GM23338 (cell line): Measurements from ENCODE around the gene OLR1. TPM values are rescaled to one million over a fixed set of nuclear protein-coding genes. Genes with fewer than 3 reads are reported as not detected.

Experiments used
- ATAC-seq: fragments of 200-7000 bp; cut with Tn5 transposase; 3 replicates; pipeline ENCODE4 v1.9.1; 2020
- DNase-seq: peaks from one replicate; pipeline ENCODE4 v3.0.0-alpha.2; 2015; ENCODE audit warnings: low spot score
- H2AFZ ChIP-seq: fragments of 200-600 bp; sonication (generic); 2 replicates; pipeline ENCODE4 v1.8.0; 2016; ENCODE audit warnings: antibody characterized with exemption, mild to moderate bottlenecking, moderate library complexity
- H3F3A ChIP-seq: fragments of 200-600 bp; sonication (generic); replicated peaks from 2 replicates; pipeline ENCODE4 v1.8.0; 2017; ENCODE audit warnings: antibody characterized with exemption, mixed run types, low read depth
- H3K27ac ChIP-seq: fragments of 200-600 bp; sonication (generic); 2 replicates; pipeline ENCODE4 v1.6.1; 2016; ENCODE audit warnings: low read depth
- H3K27me3 ChIP-seq: fragments of 200-600 bp; sonication (generic); 2 replicates; pipeline ENCODE4 v1.8.0; 2016; ENCODE audit warnings: mild to moderate bottlenecking, mixed run types, moderate library complexity; ENCODE audit not compliant: insufficient read depth
- H3K36me3 ChIP-seq: fragments of 200-600 bp; sonication (generic); 2 replicates; pipeline ENCODE4 v1.8.0; 2016; ENCODE audit warnings: mild to moderate bottlenecking; ENCODE audit not compliant: insufficient read depth
- H3K4me1 ChIP-seq: fragments of 200-600 bp; sonication (generic); 2 replicates; pipeline ENCODE4 v1.8.0; 2016; ENCODE audit warnings: mild to moderate bottlenecking, moderate library complexity; ENCODE audit not compliant: insufficient read depth
- H3K4me2 ChIP-seq: fragments of 200-600 bp; sonication (generic); 2 replicates; pipeline ENCODE4 v1.7.1; 2017; ENCODE audit warnings: mixed run types
- H3K4me3 ChIP-seq: fragments of 200-600 bp; sonication (generic); 2 replicates; pipeline ENCODE4 v1.6.1; 2016; ENCODE audit warnings: mixed run types
- H3K79me2 ChIP-seq: fragments of 200-600 bp; sonication (generic); replicated peaks from 2 replicates; pipeline ENCODE4 v1.8.0; 2017; ENCODE audit warnings: mild to moderate bottlenecking; ENCODE audit not compliant: insufficient read depth
- H3K9me2 ChIP-seq: fragments of 200-600 bp; sonication (generic); 2 replicates; pipeline ENCODE4 v1.8.0; 2017; ENCODE audit not compliant: insufficient read depth
- H4K20me1 ChIP-seq: fragments of 200-600 bp; sonication (generic); replicated peaks from 2 replicates; pipeline ENCODE4 v1.8.0; 2017; ENCODE audit warnings: mild to moderate bottlenecking; ENCODE audit not compliant: insufficient read depth
- H3K27ac Mint-ChIP-seq: 2 replicates; pipeline ENCODE4 v1.8.0; 2020; ENCODE audit warnings: inconsistent platforms, mild to moderate bottlenecking, moderate library complexity, mixed read lengths
- H3K27me3 Mint-ChIP-seq: 3 replicates; pipeline ENCODE4 v1.8.0; 2022; ENCODE audit warnings: low read depth, mild to moderate bottlenecking, moderate library complexity, mixed read lengths, inconsistent platforms; ENCODE audit not compliant: insufficient read depth, poor library complexity
- H3K36me3 Mint-ChIP-seq: 3 replicates; pipeline ENCODE4 v1.8.0; 2021; ENCODE audit warnings: low read depth, mild to moderate bottlenecking, inconsistent platforms, moderate library complexity, mixed read lengths
- H3K4me1 Mint-ChIP-seq: 3 replicates; pipeline ENCODE4 v1.8.0; 2020; ENCODE audit warnings: mild to moderate bottlenecking, inconsistent platforms, mixed read lengths
- H3K4me3 Mint-ChIP-seq: 3 replicates; pipeline ENCODE4 v1.8.0; 2021; ENCODE audit warnings: moderate library complexity, mild to moderate bottlenecking, inconsistent platforms, mixed read lengths
- H3K9me3 Mint-ChIP-seq: 3 replicates; pipeline ENCODE4 v1.8.0; 2020; ENCODE audit warnings: moderate library complexity, mild to moderate bottlenecking, inconsistent platforms, mixed read lengths
- CTCF ChIP-seq, 2 experiments: fragments of 200-600 bp in 1 of 2; sonication (generic) in 1 of 2; conservative IDR thresholded peaks; 2 replicates each; pipeline versions ENCODE4 v1.5.1 to v1.6.1; 2016 to 2017; ENCODE audit warnings: antibody characterized with exemption in 2 of 2, low read depth in 2 of 2, mild to moderate bottlenecking in 2 of 2, moderate library complexity in 1 of 2
- EZH2 ChIP-seq: fragments of 200-600 bp; sonication (generic); IDR thresholded peaks from one replicate; pipeline ENCODE4 v1.8.0; 2017; ENCODE audit warnings: antibody characterized with exemption, mild to moderate bottlenecking, low read depth; ENCODE audit not compliant: unreplicated experiment
- REST ChIP-seq: IDR thresholded peaks from one replicate; pipeline ENCODE4 v1.6.1; 2018; ENCODE audit warnings: antibody characterized with exemption; ENCODE audit not compliant: unreplicated experiment
- ZNF114 ChIP-seq: fragments of 250-450 bp; sonication (Bioruptor Pico); IDR thresholded peaks from 2 replicates; pipeline ENCODE4 v1.5.0; 2020; ENCODE audit warnings: mild to moderate bottlenecking, moderate library complexity
- polyA plus RNA-seq: library from polyadenylated mRNA; unstranded; fragments of >200 nt; fragmentation: Nextera tagmentation; extraction: Ambion mirVana; gene quantifications from 2 replicates; pipeline ENCODE4 v1.2.1, GENCODE V29; 2016
- total RNA-seq: library from RNA; depleted of rRNA; stranded (reverse); fragments of >200 nt; shearing (Covaris generic); gene quantifications from 2 replicates; pipeline ENCODE4 v1.2.3, GENCODE V29; 2014

Gene OLR1
- total and polyA plus RNA-seq, 2 experiments from 2014 or later, result not detected

GRCh38 chr12:10191865-10192264, 19.9 kb upstream of the OLR1 start:
- H2AFZ ChIP-seq, result no peak overlapping the region

GRCh38 chr12:10190558-10191388, 18.8 kb upstream of the OLR1 start:
- H3K4me3 Mint-ChIP-seq, result no peak overlapping the region
- H3K4me2 ChIP-seq, result no peak overlapping the region
- H3K4me3 ChIP-seq, result no peak overlapping the region
- no peaks in the 10 kb centered on the region for H3K36me3 Mint-ChIP-seq
- TF ChIP-seq EZH2, result no peak
- TF ChIP-seq CTCF (conservative IDR thresholded peaks at IDR 0.05; ENCODE audit: low read depth in 2 of 2), result peak; percentile 70 to 85
- H2AFZ ChIP-seq, result no peak overlapping the region
- no peaks in the 10 kb centered on the region for H4K20me1 ChIP-seq
- peak; percentile 83 for DNase-seq
- no peaks in the 10 kb centered on the region for H3K9me3 Mint-ChIP-seq
- H3K27ac Mint-ChIP-seq, result no peak overlapping the region
- no peaks in the 10 kb centered on the region for H3K9me2 ChIP-seq
- peaks cover 10% of the 10 kb centered on the region; the same call in 1 of the 2 replicates for H3K4me1 ChIP-seq
- H3K79me2 ChIP-seq, result no peaks in the 10 kb centered on the region
- no peaks in the 10 kb centered on the region for H3F3A ChIP-seq
- H3K27ac ChIP-seq, result peak overlapping the region; percentile 20; the same call in 1 of the 2 replicates
- peak; percentile 99 for ATAC-seq
- peaks cover 4% of the 10 kb centered on the region for H3K27me3 Mint-ChIP-seq
- H3K27me3 ChIP-seq, result no peaks in the 10 kb centered on the region
- peaks cover 20% of the 10 kb centered on the region for H3K4me1 Mint-ChIP-seq
- H3K36me3 ChIP-seq, result no peaks in the 10 kb centered on the region

More at GRCh38 chr12:10191865-10192264, 19.9 kb upstream of the OLR1 start:
- Mint-ChIP-seq H3K27ac (no peak overlapping the region), H3K27me3 (peaks cover 8% of the 10 kb centered on the region), H3K9me3 (no peaks in the 10 kb centered on the region), H3K4me3 (no peak overlapping the region), H3K4me1 (peaks cover 20% of the 10 kb centered on the region), H3K36me3 (no peaks in the 10 kb centered on the region)
- Histone ChIP-seq H3K79me2 (no peaks in the 10 kb centered on the region), H3K4me2 (no peak overlapping the region), H3K9me2 (no peaks in the 10 kb centered on the region), H3K4me1 (peaks cover 10% of the 10 kb centered on the region; the same call in 1 of the 2 replicates), H3K27me3 (no peaks in the 10 kb centered on the region), H4K20me1 (no peaks in the 10 kb centered on the region), H3K27ac (peak overlapping the region; percentile 20), H3K4me3 (no peak overlapping the region), H3F3A (no peaks in the 10 kb centered on the region), H3K36me3 (no peaks in the 10 kb centered on the region)
- DNase-seq (peak; percentile 27), ATAC-seq (no peak)
- no peak for TF ChIP-seq REST
- no peak for TF ChIP-seq ZNF114 (CRISPR knock-in tag)
- TF ChIP-seq EZH2, result no peak
